Measurements from ENCODE around the gene RPE65. TPM values are rescaled to one million over a fixed set of nuclear protein-coding genes. Genes with fewer than 3 reads are reported as not detected.
A peak's percentile ranks its signal among the peaks of the same experiment; 100 is the strongest.

The RPE65 gene
- polyA plus RNA-seq, 2 of the 4 experiments (the other 2 are of a cell fraction) = not detected

- Histone ChIP-seq H3K4me2 (no peak overlapping the region), H3K4me1 (no peaks in the 10 kb centered on the region), H3K27ac (no peak overlapping the region), H3K4me3 (no peak overlapping the region), H3K9me3 (no peaks in the 10 kb centered on the region)
- CTCF ChIA-PET = interaction anchor here (0.7 to 2.1 kb wide), 11 partner anchors 8 to 468 kb away, joined by 3 to 18 read pairs (median 3); no protein-coding TSS in a partner anchor
- WGBS (ENCODE audit: missing lambda C conversion rate) = 35% methylated on average over 5 of the region's 5 CpGs
- peak; percentile 66 to 86 for ATAC-seq
- no peak for TF ChIP-seq EHMT2 (IDR thresholded peaks at IDR 0.05; ENCODE audit: low read depth)
- TF ChIP-seq SMC3 (IDR thresholded peaks at IDR 0.05) = peak; percentile 22; the same call in 2 of the 3 replicates
- peak; percentile 51 for TF ChIP-seq CTCF (IDR thresholded peaks at IDR 0.05)
- TF ChIP-seq REST (IDR thresholded peaks at IDR 0.05) = no peak
- no peak for TF ChIP-seq FOSL2 (IDR thresholded peaks at IDR 0.05)
- TF ChIP-seq FOSL2 (CRISPR knock-in tag; IDR thresholded peaks at IDR 0.05) = peak; percentile 54; the same call in 1 of the 2 replicates
- no peak for TF ChIP-seq POLR2A (IDR thresholded peaks at IDR 0.05; ENCODE audit: low read length)
- TF ChIP-seq KDM5A (IDR thresholded peaks at IDR 0.05) = no peak
- TF ChIP-seq RAD21 (conservative IDR thresholded peaks at IDR 0.05 in 1 of 2, IDR thresholded peaks at IDR 0.05 in 1 of 2) = peak; percentile 45 to 52
- TF ChIP-seq PBX3 (IDR thresholded peaks at IDR 0.05) = no peak
- peak; percentile 31 to 41 for DNase-seq (ENCODE audit: low read depth in 1 of 2, low spot score in 1 of 2)
- no peak for FAIRE-seq
- POLR2A ChIA-PET = no interaction called here
Measured at GRCh38 chr1:68442822-68443556, 6.8 kb downstream of the RPE65 start.

- no peak overlapping the region for H3K4me3 ChIP-seq
- H3K27ac ChIP-seq = no peak overlapping the region
- 42% methylated on average over 4 of the region's 4 CpGs for WGBS (ENCODE audit: missing lambda C conversion rate)
- POLR2A ChIA-PET = no interaction called here
- H3K4me2 ChIP-seq = no peak overlapping the region
- DNase-seq (ENCODE audit: low read depth in 1 of 2, low spot score in 1 of 2) (peak in 1 of 2 experiments; percentile 12), FAIRE-seq (no peak), ATAC-seq (peak; percentile 61 to 66; a peak in 5 of 6 replicates)
- H3K4me1 ChIP-seq = no peaks in the 10 kb centered on the region
- H3K9me3 ChIP-seq = no peaks in the 10 kb centered on the region
- TF ChIP-seq CTCF (IDR thresholded peaks at IDR 0.05) = 0 out of 3 replicates have a peak, but pooled peaks have one; percentile 7
- TF ChIP-seq RCOR1 (IDR thresholded peaks at IDR 0.05; ENCODE audit: low read depth, low read length) = no peak
- CTCF ChIA-PET = interaction anchor here (0.9 to 2.1 kb wide), 5 partner anchors 9 to 325 kb away, joined by 3 to 18 read pairs (median 4); no protein-coding TSS in a partner anchor
Measured at GRCh38 chr1:68442006-68442405, 7.7 kb downstream of the RPE65 start.

GRCh38 chr1:68438310-68438709 is 11.4 kb downstream of the RPE65 start:
- Histone ChIP-seq H3K4me1 (no peaks in the 10 kb centered on the region), H3K9me3 (no peaks in the 10 kb centered on the region), H3K4me3 (no peak overlapping the region), H3K4me2 (no peak overlapping the region), H3K27ac (no peak overlapping the region)
- POLR2A ChIA-PET = no interaction called here
- 56% methylated on average over 3 of the region's 3 CpGs for WGBS (ENCODE audit: missing lambda C conversion rate)
- DNase-seq (ENCODE audit: low read depth in 1 of 2, low spot score in 1 of 2) (no peak), ATAC-seq (no peak), FAIRE-seq (no peak)
- TF ChIP-seq TFCP2L1 (CRISPR knock-in tag; IDR thresholded peaks at IDR 0.05) (no peak), NPAS2 (CRISPR knock-in tag; IDR thresholded peaks at IDR 0.05; ENCODE audit: borderline replicate concordance) (no peak), ATOH8 (CRISPR knock-in tag; IDR thresholded peaks at IDR 0.05; ENCODE audit: low read depth) (no peak), CEBPB (IDR thresholded peaks at IDR 0.05) (no peak), E2F6 (IDR thresholded peaks at IDR 0.05; ENCODE audit: borderline replicate concordance, low read depth) (no peak), USF2 (IDR thresholded peaks at IDR 0.05) (no peak), RAD21 (conservative IDR thresholded peaks at IDR 0.05 in 1 of 2, IDR thresholded peaks at IDR 0.05 in 1 of 2) (no peak), FOXS1 (CRISPR knock-in tag; IDR thresholded peaks at IDR 0.05) (no peak)
- CTCF ChIA-PET = interaction anchor here (0.9 kb wide), 1 partner anchor 35 kb away, joined by 5 read pairs; no protein-coding TSS in a partner anchor
